Lung (tissue), 12 donors: ENCODE measurements around the gene ESYT1. TPM values are rescaled to one million over a fixed set of nuclear protein-coding genes. Genes with fewer than 3 reads are reported as not detected.
"Not testable (repeated sequence)": the region's sequence is repeated elsewhere in the genome, so short reads cannot be mapped to it uniquely, and the experiment has no call there.

ENCODE experiments used
- ATAC-seq: fragments of 200-7000 bp; cut with Tn5 transposase; one replicate; pipeline ENCODE4 v1.9.1; 2020; ENCODE audit warnings: moderate number of reproducible peaks; ENCODE audit not compliant: insufficient read depth, low FRiP score
- DNase-seq, 3 donors: peaks; one replicate each; pipeline ENCODE4 v3.0.0-alpha.2; 2013 to 2017
- H3K27ac ChIP-seq, 2 donors: one replicate each; pipeline ENCODE4 v1.5.1; 2013; ENCODE audit warnings: mild to moderate bottlenecking in 2 of 2, moderate library complexity in 2 of 2, control low read depth in 1 of 2, inconsistent platforms in 1 of 2, low read depth in 1 of 2, low read length in 1 of 2
- H3K27me3 ChIP-seq, 3 donors: one replicate each; pipeline ENCODE4 v1.5.1; 2013; ENCODE audit warnings: low read length in 2 of 3; ENCODE audit not compliant: control insufficient read depth in 3 of 3, insufficient read depth in 3 of 3
- H3K36me3 ChIP-seq, 4 donors: one replicate each; pipeline ENCODE4 v1.5.1; 2013; ENCODE audit warnings: low read length in 4 of 4, mild to moderate bottlenecking in 1 of 4, moderate library complexity in 1 of 4; ENCODE audit not compliant: control insufficient read depth in 4 of 4, insufficient read depth in 4 of 4
- H3K4me1 ChIP-seq, 5 donors: one replicate each; pipeline ENCODE4 v1.5.1; 2013; ENCODE audit warnings: low read length in 5 of 5, mild to moderate bottlenecking in 2 of 5, moderate library complexity in 1 of 5; ENCODE audit not compliant: control insufficient read depth in 5 of 5, insufficient read depth in 5 of 5
- H3K4me3 ChIP-seq: one replicate; pipeline ENCODE4 v1.5.1; 2013; ENCODE audit warnings: mild to moderate bottlenecking, control low read depth, moderate library complexity
- H3K9ac ChIP-seq, 2 donors: one replicate each; pipeline ENCODE4 v1.5.1; 2013; ENCODE audit warnings: low read length in 2 of 2, control low read depth in 1 of 2; ENCODE audit not compliant: insufficient read depth in 1 of 2
- H3K9me3 ChIP-seq, 4 donors: one replicate each; pipeline ENCODE4 v1.5.1; 2013; ENCODE audit warnings: low read length in 3 of 4, mild to moderate bottlenecking in 1 of 4, moderate library complexity in 1 of 4; ENCODE audit not compliant: control insufficient read depth in 4 of 4, insufficient read depth in 3 of 4
- CTCF ChIP-seq: IDR thresholded peaks from 2 replicates; pipeline ENCODE4 v1.5.1; 2012; ENCODE audit warnings: mild to moderate bottlenecking; ENCODE audit errors: control extremely low read depth, extremely low read depth
- WGBS, 2 donors: extraction: QIAGEN DNeasy Blood & Tissue Kit; methylation state at CpG; one replicate each; pipeline ENCODE4 v1.1.7; 2013; 5-methylcytosine and 5-hydroxymethylcytosine counted together
- polyA plus RNA-seq, 2 donors: library from polyadenylated mRNA; stranded (reverse); fragments of 200-250 nt; gene quantifications; one replicate each; pipeline ENCODE4 v1.2.1, GENCODE V29; 2013
- total RNA-seq, 2 donors: library from RNA; depleted of rRNA in 1 of 2; stranded (reverse); fragments of >200 nt in 1 of 2; gene quantifications; one replicate each; pipeline ENCODE4 v1.2.1, GENCODE V29; 2014 to 2021
- donor health status: control.
- donor health status: control.
- donor health status: Bipolar disorder and iron deficiency.
- donor health status: healthy.
- donor health status: DM: yes; HTN: yes; CAD: no.

The ESYT1 gene
- total and polyA plus RNA-seq, 4 donors, result 23.5 to 131 (median 64.2) TPM

GRCh38 chr12:56154246-56154771 lies 26.2 kb downstream of the ESYT1 start:
- ATAC-seq (no peak), DNase-seq (no peak)
- TF ChIP-seq CTCF, result no peak
- no peaks in the 10 kb centered on the region for H3K27me3 ChIP-seq
- H3K4me3 ChIP-seq, result no peak overlapping the region
- peaks cover 7 to 31% (median 13%) of the 10 kb centered on the region in 5 donors for H3K4me1 ChIP-seq
- no peak overlapping the region for H3K27ac ChIP-seq
- H3K9me3 ChIP-seq, result no peaks in the 10 kb centered on the region
- peaks cover 0 to 20% (median 6%) of the 10 kb centered on the region in 4 donors for H3K36me3 ChIP-seq
- WGBS, 2 donors, result 100% methylated on average over 1 of the region's 1 CpG
- H3K9ac ChIP-seq, result no peak overlapping the region

DNA sequence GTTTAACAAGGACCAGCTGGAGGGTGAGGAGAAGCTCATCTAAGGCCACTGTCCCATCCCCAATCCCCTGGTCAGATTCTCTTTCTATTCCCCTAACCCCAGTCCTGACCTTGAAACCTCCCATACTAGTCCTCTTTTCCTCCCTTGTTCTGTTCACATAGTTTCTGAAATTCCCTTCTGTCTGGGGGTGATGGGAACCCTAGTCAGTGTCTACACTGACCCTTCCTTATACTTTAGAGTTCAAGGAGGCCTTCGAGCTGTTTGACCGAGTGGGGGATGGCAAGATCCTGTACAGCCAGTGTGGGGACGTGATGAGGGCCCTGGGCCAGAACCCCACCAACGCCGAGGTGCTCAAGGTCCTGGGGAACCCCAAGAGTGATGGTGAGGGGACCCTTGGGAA lies 26.8 kb downstream of the ESYT1 start:
- Histone ChIP-seq H3K36me3 (peaks cover 3 to 25% (median 11%) of the 10 kb centered on the region in 4 donors), H3K27ac (no peak overlapping the region), H3K9ac (no peak overlapping the region), H3K9me3 (no peaks in the 10 kb centered on the region), H3K4me3 (no peak overlapping the region), H3K4me1 (peaks cover 7 to 37% (median 18%) of the 10 kb centered on the region in 5 donors), H3K27me3 (no peaks in the 10 kb centered on the region)
- no peak for TF ChIP-seq CTCF
- ATAC-seq (no peak), DNase-seq (no peak)
- WGBS, 2 donors, result 91 to 96% methylated on average over 5 of the region's 5 CpGs

- no peak overlapping the region for H3K9ac ChIP-seq
- 95 to 98% methylated on average over 11 of the region's 11 CpGs for WGBS, 2 donors
- no peak for DNase-seq
- no peak for TF ChIP-seq CTCF
- no peaks in the 10 kb centered on the region for H3K27me3 ChIP-seq
- H3K4me3 ChIP-seq, result no peak overlapping the region
- peaks cover 9 to 42% (median 23%) of the 10 kb centered on the region in 5 donors for H3K4me1 ChIP-seq
- no peaks in the 10 kb centered on the region for H3K9me3 ChIP-seq
- H3K27ac ChIP-seq, result no peak overlapping the region
- H3K36me3 ChIP-seq, result peaks cover 7 to 30% (median 16%) of the 10 kb centered on the region in 4 donors
- no peak for ATAC-seq
Observed at GRCh38 chr12:56155256-56155845, 27.3 kb downstream of the ESYT1 start.

DNA sequence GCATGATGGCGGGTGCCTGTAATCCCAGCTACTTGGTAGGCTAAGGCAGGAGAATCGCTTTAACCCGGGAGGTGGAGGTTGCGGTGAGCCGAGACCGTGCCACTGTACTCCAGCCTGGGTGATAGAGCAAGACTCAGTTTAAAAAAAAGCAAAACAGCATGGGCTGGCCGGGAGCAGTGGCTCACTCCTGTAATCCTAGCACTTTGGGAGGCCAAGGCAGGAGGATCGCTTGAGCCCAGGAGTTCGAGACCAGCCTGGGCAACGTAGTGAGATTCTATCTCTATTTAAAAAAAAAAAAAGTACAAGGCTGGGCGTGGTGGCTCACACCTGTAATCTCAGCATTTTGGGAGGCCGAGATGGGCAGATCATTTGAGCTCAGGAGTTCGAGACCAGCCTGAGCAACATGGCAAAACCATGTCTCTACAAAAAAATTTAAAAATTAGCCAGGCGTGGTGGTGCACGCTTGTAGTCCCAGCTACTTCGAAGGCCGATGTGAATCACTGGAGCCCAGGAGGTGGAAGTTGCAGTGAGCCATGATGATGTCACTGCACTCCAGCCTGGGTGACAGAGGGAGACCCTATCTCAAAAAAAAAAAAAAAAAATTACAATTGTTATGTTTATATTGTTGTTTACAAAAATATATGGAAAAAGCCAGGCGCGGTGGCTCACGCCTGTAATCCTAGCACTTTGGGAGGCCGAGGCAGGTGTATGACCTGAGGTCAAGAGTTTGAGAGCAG lies 28.6 kb downstream of the ESYT1 start:
- Histone ChIP-seq H3K36me3 (peaks cover 7 to 43% (median 27%) of the 10 kb centered on the region in 4 donors), H3K9ac (peak overlapping the region in 1 of 2 donors; percentile 95), H3K4me1 (peaks cover 4 to 38% (median 26%) of the 10 kb centered on the region in 5 donors), H3K27ac (peak overlapping the region; percentile 77 to 85)
- 90 to 91% methylated on average over 21 of the region's 21 CpGs for WGBS, 2 donors
- not testable (repeated sequence) for H3K9me3 ChIP-seq, DNase-seq, H3K4me3 ChIP-seq, H3K27me3 ChIP-seq, ATAC-seq
